Femur (tissue), 1 donor: ENCODE data around the gene GCNT2.
"Not testable (repeated sequence)": the region's sequence is repeated elsewhere in the genome, so short reads cannot be mapped to it uniquely, and the experiment has no call there.

Experiments
- DNase-seq: peaks from one replicate; pipeline ENCODE4 v3.0.0-alpha.2; 2017

Gene GCNT2

DNA sequence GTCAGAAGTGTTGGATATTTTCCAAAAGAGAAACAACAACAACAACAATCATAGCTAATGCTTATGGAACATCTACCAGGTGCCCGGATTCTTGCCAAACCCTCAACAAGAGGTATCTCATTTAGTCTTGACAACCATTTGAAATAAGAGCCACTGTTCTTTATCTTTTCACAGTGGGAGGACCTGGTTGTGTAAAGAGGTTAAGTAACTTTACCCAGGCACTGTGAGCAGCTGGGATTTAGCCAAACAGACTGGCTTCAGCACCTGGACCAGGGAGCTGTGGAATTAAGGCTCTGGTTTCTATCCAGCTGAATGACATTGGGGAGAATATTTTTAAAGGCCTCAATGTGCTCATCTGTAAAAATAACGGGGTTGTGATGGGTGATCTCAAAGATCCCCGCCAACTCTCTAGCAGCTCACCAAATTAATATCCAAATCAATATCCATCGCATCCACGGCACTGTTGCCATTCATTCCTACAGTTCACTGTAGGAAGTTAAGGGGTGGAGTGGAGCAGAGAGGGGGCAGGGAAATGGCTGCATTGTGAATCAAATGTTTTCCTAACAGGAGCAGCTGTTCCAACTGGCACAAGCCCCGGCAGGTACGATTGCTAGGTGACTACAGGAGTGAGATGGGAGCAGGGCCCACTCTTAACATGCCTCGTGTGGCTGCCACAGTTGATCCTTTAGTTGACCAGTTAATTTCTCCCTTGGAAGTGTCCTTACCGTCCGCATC is 61.8 kb downstream of the GCNT2 start:
- no peak for DNase-seq

DNA sequence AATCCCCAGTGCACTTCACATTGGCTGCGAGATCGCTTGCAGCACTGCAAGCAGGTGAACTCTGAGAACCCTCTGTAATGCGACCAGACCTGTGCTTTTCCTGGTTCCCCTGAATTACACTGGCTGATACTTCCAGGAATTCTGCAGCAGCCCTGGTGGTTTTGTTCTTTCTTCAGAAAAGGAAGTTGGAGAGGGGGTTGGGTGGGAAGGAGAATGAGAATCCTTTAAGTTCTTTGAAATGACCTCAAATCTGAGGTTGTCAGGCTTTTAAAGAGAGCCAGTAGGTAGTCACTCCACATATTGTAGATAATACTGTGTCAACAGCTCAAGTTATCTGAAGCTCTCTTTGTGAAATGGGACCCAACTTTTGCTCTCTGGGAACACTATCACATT is 62.4 kb downstream of the GCNT2 start:
- DNase-seq: no peak

DNA sequence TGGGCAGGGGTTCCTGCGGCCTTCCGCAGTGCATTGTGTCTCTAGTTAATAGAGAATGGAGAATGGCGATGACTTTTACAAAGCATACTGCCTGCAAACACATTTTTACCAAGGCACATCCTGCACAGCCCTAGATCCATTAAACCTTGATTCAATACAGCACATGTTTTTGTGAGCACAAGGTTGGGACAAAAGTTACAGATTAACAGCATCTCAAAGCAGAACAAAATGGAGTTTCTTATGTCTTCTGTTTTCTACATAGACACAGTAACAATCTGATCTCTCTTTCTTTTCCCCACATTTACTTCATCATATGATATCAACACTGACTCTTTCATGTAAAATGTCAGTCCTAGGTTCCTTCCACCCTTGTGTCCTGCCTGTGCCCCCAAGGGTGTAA is 63.5 kb downstream of the GCNT2 start:
- DNase-seq: no peak

DNA sequence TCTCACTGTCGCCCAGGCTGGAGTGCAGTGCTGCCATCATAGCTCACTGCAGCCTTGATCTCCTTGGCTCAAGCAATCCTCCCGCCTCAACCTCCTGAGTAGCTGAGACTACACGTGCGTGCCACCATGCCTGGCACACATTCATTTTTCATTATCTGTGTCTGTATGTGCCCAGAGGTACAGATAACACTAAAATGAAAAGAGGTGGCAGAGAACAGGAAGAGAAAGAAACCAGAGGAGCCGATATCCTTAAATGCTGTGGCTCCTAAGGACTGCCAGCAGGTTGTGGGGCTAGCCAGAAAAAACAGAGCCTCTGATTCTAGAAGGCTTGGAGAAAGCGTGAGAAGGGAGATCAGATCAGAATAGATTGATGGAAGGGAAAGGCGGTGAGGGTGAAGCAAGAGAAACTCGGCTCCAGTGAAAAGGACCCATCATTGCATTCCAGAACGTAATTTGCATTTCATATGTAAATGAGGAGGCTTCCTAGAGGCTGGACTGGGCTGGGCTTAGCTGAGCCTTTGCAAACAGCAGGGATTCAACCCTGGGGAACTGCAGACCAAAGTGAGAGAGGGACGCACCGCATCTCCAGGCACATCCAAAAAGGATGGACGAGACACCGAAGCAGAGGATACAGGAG is 64.2 kb downstream of the GCNT2 start:
- DNase-seq: no peak

DNA sequence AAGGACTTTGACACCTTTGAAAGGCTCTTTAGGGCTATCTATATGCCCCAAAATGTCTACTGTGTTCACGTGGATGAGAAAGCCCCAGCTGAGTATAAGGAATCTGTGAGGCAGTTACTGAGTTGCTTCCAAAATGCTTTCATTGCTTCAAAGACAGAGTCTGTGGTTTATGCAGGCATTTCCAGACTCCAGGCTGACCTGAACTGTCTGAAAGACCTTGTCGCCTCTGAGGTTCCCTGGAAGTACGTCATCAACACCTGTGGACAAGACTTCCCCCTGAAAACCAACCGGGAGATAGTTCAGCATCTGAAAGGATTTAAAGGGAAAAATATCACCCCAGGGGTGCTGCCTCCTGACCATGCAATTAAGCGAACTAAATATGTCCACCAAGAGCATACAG is 65.2 kb downstream of the GCNT2 start:
- DNase-seq: no peak

DNA sequence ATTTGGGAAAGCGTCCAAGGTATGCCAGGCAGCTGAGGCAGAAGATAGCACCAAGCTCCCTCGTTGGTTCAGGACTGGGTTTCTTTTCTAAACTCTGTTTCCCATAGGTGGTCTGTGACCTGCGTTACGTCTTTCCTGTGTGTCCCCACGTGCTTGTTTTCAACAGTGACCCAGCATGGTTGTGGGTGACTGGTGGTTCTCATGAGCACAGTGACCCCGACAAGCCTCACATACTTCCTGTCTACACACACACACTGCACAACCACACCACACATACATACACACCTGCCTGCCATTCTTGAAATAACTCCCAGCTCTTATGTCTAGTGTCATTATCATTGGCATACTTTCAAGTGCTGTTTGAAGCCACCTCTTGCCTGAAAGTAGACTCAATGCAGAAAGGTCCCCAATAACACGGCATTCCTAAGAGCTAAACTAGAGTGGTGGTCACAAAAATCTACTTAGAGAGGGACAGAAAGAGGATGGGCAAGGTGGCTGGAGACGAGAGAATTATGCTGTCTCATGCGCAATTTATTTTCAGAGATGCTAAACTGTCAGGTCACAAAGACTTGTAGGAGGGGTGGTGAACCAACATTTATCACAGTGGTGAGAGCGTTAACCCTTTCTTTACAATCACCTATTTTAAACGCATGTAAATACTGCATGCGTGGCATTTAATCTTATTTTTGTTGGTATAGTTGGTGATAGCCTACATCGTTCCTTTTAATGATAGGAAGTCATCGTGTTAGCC is 66.7 kb downstream of the GCNT2 start:
- DNase-seq: no peak

DNA sequence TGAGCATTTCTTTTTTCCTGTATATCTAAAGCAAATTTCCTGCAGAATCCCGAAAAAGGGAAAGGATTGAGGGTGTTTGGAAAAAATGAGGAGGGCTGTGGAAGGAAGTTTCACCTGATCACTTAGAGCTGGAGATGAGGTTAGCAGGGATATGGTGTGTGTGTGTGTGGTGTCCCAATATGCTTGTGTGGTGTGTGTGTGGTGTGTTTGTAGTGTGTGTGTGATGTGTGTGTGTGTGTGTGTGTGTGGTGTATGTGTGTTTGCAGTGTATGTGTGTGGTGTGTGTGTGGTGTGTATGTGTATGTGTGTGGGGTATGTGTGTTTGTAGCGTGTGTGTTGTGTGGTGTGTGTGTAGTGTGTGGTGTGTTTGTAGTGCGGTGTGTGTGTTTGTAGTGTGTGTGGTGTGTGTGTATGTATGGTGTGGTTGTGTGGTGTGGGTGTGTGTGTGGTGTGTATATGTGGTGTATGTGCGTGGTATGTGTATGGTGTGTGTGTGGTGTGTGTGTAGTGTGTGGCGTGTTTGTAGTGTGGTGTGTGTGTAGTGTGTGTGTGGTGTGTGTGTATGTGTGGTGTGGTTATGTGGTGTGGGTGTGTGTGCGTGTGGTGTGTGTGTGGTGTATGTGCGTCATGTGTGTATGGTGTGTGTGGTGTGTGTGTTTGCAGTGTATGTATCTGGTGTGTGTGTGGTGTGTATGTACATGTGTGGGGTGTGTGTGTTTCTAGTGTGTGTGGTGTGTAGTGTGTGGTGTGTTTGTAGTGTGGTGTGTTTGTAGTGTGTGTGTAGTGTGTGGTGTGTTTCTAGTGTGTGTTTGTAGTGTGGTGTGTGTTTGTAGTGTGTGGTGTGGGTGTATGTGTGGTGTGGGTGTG is 67.6 kb downstream of the GCNT2 start:
- no peak for DNase-seq

DNA sequence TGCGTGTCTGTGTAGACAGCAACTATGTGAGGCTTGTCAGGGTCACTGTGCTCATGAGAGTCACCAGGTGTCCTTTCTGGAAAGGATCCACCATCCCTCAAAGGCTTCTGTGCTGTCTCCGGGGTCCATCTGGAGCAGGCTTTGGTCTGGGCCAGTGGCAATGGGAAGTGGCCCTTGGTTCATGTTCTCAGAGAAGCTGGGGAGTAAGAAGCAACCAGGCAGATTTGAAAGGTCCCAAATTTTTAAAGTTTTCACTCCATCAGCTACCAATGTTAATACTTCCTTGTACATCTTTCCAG is 68.2 kb downstream of the GCNT2 start:
- no peak for DNase-seq

DNA sequence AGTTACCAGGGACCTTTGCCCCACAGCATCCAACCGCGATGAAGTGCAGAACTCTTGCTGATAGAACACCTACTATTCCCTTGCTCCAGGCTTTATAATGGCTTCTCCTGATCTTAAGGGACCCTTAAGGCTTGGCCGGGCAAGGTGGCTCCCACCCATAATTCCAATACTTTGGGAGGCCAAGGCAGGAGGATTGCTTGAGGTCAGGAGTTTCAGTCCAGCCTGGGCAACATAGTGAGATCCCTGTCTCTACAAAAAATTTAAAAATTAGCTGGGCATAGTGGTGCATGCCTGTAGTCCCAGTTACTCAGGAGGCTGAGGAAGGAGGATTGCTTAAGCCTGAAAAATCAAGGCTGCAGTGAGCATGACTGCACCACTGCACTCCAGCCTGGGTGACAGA is 68.8 kb downstream of the GCNT2 start:
- DNase-seq: no peak

DNA sequence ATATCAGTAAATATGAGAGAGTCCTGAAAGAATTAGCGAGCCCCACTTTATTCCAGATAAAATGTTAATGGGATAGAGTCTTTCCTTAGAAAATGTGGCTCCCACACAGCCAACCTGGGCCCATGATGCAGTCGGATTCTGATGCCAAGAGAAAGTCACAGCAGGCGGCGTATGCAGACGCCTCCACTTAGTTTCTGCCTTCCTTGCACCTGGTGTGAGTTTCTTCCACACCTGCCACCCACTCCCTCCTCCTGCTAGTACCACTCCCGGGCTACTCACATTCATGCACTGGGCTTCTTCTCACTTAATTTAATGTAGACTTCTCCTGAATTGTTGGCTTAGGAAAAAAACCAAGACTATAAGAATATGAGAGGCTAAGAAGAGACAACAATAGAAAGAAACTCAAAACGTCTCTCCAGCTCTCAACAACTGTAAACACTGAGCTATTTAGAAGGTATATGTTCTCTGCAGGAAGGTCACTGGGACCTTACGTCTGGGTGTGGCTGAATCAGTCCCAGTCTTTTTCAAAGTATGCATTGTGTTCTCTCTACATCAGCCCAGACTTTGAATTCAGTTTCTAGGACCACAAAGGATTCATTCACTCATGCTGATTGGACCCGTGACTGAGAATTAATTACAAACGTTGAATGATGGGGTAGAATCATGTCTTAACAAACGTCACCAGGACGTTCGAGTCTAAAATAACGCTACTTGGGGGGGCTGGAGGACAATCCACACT is 70.4 kb downstream of the GCNT2 start:
- no peak for DNase-seq

DNA sequence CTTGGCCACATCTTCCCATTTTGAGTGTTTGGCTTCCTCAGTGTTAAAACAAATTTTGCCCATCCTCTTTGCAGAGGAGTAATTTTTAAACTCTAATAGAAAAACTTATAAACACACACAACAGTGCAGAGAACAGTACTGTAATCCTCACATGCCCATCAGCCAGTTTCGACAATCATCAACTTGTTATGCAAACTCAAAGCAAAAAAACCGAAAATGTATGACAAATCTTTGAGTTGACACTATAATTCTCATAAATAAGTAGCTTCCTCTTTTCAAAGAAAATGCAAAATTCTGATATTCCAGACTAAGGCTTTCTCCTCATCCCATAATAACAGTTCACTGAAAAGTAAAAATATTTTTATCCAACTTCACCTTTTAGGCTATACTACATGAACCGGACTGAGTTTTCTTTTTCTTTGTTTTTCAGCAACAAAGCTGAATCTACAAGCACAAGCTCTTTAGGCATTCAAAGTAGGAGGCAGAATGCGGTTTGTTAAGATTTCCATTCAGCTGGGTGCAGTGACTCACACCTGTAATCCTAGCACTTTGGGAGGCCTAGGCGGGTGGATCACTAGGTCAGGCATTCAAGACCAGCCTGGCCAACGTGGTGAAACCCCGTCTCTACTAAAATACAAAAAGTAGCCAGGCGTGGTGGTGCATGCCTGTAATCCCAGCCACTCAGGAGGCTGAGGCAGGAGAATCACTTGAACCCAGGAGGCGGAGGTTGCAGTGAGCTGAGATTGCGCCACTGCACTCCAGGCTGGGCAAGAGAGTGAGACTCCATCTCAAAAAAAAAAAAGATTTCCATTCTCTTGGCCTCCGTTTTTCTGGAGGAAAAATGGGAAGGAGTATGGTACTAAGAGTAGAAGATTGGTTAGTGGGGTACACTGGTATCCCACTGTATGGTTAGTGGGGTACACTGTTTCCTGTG is 74.8 kb downstream of the GCNT2 start:
- DNase-seq: no peak

DNA sequence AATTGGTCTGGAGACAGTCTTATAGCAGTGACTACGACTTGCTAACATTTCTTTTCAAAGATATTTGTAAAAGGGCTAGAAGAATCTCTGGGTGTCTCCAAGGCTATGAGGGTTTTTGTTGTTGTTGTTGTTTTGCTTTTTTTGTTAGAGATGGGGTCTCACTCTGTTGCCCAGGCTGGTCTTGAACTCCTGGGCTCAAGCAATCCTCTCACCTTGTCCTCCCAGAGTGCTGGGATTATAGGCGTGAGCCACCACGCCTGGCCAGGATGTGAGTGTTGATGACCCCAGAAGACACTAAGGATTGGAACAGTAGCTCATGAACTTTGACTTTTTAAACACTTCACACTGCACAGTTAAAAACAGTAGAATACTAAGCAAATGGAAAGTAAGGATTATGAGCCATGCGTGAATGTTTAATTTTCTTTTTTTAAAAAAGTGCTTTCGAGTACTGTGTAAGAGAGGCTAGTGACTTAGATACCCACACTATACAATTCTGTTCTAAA is 76.4 kb downstream of the GCNT2 start:
- no peak for DNase-seq

DNA sequence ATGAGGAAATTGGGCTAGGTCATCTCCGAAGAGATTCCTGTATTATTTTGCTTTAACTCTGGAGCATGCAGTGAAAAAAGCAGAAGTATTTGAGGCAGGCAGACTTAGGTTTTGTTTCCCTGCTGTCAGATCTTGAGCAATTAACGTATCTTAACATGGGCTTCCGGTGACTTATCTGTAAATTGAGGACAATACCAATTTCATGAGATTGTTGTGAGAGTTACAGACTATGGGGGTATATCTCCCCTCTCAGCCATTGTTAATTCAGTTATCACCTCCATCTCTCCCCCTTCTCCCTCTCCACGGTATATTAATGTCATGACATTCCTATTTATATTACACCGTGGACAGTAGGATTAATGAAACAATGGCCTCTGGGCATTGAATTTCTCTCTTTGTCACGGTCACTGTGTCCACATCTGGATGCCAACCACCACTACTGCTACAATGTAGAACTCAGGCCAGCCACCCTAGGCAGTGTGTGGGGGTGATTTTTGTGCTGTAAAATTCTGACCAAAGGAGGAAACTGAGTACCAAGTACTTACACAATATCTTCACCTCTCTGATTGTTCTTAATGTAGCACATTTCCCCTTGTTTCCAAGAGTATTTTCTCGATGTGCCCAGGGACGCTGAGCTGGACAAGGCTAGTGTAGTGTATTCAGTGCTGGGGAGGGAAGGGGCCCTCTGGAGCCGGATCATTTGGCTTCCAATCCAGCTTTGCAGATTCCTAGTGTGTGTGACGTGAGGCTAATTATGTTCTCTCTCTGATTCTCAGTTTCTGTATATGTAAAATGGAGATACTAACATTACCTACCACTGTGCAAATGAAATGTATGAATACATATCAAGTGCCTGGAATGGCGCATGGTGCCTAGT is 77.2 kb downstream of the GCNT2 start:
- no peak for DNase-seq

DNA sequence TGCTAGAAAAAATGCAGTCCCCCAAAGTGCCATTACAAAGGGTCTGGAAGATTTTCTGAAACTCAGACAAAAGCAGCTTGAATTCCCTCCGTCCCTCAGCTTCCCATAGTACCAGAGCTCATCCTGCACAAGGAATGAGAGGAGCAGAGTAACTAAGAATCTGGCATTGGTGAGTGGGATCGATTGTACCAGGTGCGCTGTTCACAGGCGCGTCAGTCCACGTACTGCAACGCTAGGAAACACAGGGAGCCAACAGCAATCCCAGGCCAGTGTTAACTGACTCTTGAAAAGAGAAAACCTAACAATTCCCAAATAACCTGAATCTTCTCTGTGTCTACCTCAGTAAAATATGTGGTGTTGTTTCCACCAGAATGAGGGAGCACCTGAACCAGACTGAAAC is 77.9 kb downstream of the GCNT2 start:
- no peak for DNase-seq

DNA sequence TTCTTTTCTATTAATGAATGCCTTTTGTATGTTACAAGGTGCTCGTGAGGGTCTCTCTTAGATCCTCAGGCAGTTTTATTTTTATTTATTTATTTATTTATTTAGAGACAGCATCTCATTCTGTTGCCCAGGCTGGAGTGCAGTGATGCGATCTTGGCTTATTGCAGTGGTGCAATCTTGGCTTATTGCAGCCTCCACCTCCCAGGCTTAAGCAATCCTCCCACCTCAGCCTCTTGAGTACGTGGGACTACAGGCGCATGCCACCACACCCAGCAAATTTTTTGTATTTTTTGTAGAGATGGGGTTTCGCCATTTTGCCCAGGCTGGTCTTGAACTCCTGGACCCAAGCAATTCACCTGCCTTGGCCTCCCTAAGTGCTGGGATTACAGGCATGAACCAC is 79.5 kb downstream of the GCNT2 start:
- not testable (repeated sequence) for DNase-seq

DNA sequence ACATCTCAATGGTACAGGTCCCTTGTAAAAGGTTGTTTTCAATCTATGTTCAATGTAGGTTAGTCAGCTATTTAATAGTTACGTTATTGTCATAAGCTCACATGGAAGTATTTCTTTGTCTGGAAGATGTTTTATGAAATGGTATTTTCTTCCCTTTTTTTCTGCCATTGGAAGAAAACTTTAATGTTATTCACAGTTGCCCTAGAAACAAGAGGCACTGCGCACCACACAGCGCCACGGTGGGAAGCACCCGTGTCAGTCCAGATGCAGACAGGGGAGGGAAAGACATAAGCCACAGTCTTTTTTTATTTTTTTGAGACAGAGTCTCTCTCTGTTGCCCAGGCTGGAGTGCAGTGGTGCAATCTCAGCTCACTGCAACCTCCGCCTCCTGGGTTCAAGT is 82.1 kb downstream of the GCNT2 start:
- DNase-seq: no peak

DNA sequence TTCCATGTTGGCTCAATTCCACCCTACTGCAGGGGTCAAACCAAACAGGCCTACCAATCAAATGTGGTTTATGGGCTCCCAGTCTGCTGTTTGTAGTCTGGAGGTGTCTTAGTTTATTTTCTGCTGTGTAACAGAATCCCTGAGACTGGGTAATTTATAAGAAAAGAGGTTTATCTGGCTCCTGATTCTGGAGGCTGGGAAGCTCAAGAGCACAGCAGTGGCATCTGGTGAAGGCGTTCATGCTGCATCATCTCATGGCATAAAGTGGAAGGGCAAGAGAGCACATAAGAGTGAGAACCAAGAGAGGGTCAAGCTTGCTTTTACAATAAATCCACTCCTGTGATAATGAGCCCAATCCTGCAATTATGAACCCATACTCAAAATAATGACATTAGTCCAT is 87.9 kb downstream of the GCNT2 start:
- DNase-seq: no peak

DNA sequence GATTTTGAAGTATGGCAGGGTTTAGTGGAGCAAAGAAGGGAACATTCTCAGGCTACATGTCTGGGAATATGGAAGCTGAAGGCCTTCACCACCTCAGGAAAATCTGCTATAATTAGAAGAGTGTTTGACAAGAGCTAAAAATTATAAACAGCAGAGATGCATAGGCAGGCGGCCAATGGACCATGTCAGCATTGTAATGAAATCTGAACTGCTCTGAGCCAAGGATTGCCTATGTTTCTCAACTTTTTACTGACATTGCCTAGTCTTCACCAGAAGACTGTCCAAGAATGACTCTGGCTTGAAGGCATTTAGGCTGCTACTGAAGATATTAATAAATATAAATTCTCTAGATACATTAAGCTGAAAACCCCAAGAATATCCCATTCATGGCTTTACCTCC is 89.1 kb downstream of the GCNT2 start:
- no peak for DNase-seq

DNA sequence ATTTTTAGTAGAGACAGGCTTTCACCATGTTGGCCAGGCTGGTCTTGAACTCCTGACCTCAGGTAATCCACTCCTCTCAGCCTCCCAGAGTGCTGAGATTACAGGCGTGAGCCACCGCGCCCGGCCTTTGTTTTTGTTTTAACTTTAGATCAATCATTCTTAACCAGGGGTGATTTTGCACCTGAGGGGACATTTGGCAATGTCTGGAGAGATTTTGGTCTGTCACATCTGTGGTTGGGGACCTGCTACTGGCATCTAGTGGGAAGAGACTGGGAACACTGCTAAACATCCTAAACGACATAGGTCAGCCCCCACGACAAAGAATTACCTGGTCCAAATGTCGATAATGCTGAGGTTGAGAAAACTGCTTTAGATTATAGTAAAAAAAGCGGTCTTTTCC is 91.0 kb downstream of the GCNT2 start:
- no peak for DNase-seq

DNA sequence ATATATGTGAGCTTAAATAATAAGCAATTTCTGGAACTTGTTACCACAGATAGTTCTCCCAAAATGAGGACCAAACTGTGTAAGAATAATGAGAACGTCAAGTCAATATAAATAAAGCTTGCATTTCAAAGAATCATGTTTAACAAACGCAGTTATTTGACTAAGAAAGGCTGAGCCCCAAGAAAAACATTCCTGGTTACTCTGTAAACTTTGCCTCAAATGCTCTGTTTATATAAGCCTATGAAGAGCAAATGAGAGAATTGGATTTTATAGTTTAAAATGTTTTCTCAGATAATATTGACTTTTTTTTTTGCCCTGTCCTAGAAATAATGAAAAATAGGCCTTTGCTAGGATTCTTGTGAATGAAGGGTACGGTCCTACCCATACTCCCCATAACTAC is 91.9 kb downstream of the GCNT2 start:
- no peak for DNase-seq
